H1 (cell line): ENCODE data around the gene DNAJB13. TPM values are rescaled to one million over a fixed set of nuclear protein-coding genes. Genes with fewer than 3 reads are reported as not detected.

Source experiments
- CREB1 ChIP-seq: IDR thresholded peaks from 2 replicates; pipeline ENCODE4 v1.6.1; 2012; ENCODE audit warnings: inconsistent platforms
- GTF2F1 ChIP-seq: IDR thresholded peaks from 2 replicates; pipeline ENCODE4 v1.6.1; 2012; ENCODE audit warnings: low read depth, low read length, improper control_type of control experiment, borderline replicate concordance
- TAF1 ChIP-seq: IDR thresholded peaks from 2 replicates; pipeline ENCODE4 v1.6.1; 2011; ENCODE audit warnings: mild to moderate bottlenecking, low read depth, low read length
- polyA plus RNA-seq, 7 experiments: library from polyadenylated mRNA; depleted of rRNA in 3 of 7; stranded (reverse) in 5 of 7; unstranded in 2 of 7; fragments of >200 nt in 5 of 7; fragments of 200-250 nt in 2 of 7; gene quantifications; 1 replicate in 5 of 7; 2 replicates in 1 of 7; 4 replicates in 1 of 7; pipeline versions ENCODE4 v1.2.1 to v1.2.3, GENCODE V29; 2011 to 2013; ENCODE audit warnings: missing spikeins in 2 of 7, mixed read lengths in 2 of 7
- total RNA-seq: library from RNA; stranded (reverse); fragmentation: NEBNext Ultra II Directional; extraction: Animal tissue kit (Norgen Biotek cat#: 25700); gene quantifications from 2 replicates; pipeline ENCODE4 v1.2.1, GENCODE V29; 2021

DNAJB13 gene
- total and polyA plus RNA-seq, 2 of the 8 experiments (the other 6 are each of a cell fraction or from before 2014, with no cell fraction given) = 0.27 TPM; not detected in 1

DNA sequence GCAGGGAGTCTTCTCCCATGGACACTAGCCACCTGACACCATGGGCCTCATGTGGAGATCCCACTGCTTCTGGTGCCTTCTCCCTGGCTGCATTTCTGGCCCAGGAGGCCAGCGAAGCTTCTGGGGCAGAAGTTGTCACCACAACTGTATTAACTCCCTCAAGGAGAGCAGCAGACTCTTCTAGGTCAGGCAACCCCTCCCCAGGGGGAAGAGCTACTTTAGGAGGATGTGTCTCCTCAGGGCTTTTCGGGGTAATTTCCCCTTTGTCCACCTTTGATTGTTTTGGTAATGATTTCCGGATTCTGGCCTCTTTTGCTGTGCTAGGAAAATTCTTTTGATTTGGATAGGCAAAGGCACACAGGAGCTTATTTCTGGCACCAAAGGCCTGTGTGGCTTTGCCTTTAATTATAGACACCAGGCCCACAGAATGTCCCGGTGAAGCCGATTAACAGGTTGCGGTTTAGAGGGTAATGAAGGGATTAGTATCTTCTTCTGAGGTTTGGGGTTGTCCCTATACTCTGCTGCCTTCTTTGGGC lies 40.7 kb downstream of the DNAJB13 start (continued):
- TF ChIP-seq GTF2F1 = no peak
- no peak for TF ChIP-seq TAF1
- no peak for TF ChIP-seq CREB1
